HG02970 (cell line): Measurements from ENCODE around the gene RCBTB2.
A peak's percentile ranks its signal among the peaks of the same experiment; 100 is the strongest.

ENCODE experiments used
- ATAC-seq: cut with Tn5 transposase; IDR thresholded peaks from one replicate; pipeline ENCODE4 v1.9.1; 2021; ENCODE audit warnings: mild to moderate bottlenecking, moderate library complexity, moderate number of reproducible peaks; ENCODE audit not compliant: unreplicated experiment, low FRiP score

RCBTB2 gene

GRCh38 chr13:48496271-48497161 lies 36.4 kb downstream of the RCBTB2 start:
- ATAC-seq: no peak

- ATAC-seq: no peak
These were observed 38.0 kb downstream of the RCBTB2 start for GRCh38 chr13:48494874-48495273.

GRCh38 chr13:48493851-48494250 lies 39.0 kb downstream of the RCBTB2 start:
- ATAC-seq: no peak

- ATAC-seq: no peak
These were observed 39.7 kb downstream of the RCBTB2 start for GRCh38 chr13:48493066-48493765.

- peak; percentile 69 for ATAC-seq
These were observed 40.3 kb downstream of the RCBTB2 start for GRCh38 chr13:48492470-48493065.

- peak; percentile 50 for ATAC-seq
These were observed 40.8 kb downstream of the RCBTB2 start for GRCh38 chr13:48492096-48492440.

GRCh38 chr13:48491423-48492095 lies 41.3 kb downstream of the RCBTB2 start:
- no peak for ATAC-seq

GRCh38 chr13:48490241-48490640 lies 42.6 kb downstream of the RCBTB2 start:
- ATAC-seq: no peak

- no peak for ATAC-seq
These were observed 43.2 kb downstream of the RCBTB2 start for GRCh38 chr13:48489666-48490065.

GRCh38 chr13:48488995-48489394 lies 43.9 kb downstream of the RCBTB2 start:
- no peak for ATAC-seq

GRCh38 chr13:48487968-48488367 lies 44.9 kb downstream of the RCBTB2 start:
- no peak for ATAC-seq

- ATAC-seq: no peak
These were observed 46.0 kb downstream of the RCBTB2 start for GRCh38 chr13:48486836-48487235.

- ATAC-seq: no peak
These were observed 46.5 kb downstream of the RCBTB2 start for GRCh38 chr13:48486362-48486761.

- no peak for ATAC-seq
These were observed 47.4 kb downstream of the RCBTB2 start for GRCh38 chr13:48485432-48485831.

- ATAC-seq: no peak
These were observed 49.3 kb downstream of the RCBTB2 start for GRCh38 chr13:48483575-48483974.

GRCh38 chr13:48478391-48478790 lies 54.5 kb downstream of the RCBTB2 start:
- no peak for ATAC-seq

GRCh38 chr13:48477191-48477855 lies 55.6 kb downstream of the RCBTB2 start:
- no peak for ATAC-seq

GRCh38 chr13:48476686-48477085 lies 56.2 kb downstream of the RCBTB2 start:
- no peak for ATAC-seq

- no peak for ATAC-seq
These were observed 56.7 kb downstream of the RCBTB2 start for GRCh38 chr13:48476215-48476614.

- ATAC-seq: no peak
These were observed 57.6 kb downstream of the RCBTB2 start for GRCh38 chr13:48475230-48475629.
